T-helper 2 cell treated with Interferon-gamma antibody and Interleukin-4, amounts not matched to agents 5 μg/mL and 100 μg/mL, for 36 hours (primary cell): ENCODE measurements around the gene GRM7.
"Not testable (repeated sequence)": the region's sequence is repeated elsewhere in the genome, so short reads cannot be mapped to it uniquely, and the experiment has no call there.

ENCODE experiments used
- DNase-seq: peaks from one replicate; pipeline ENCODE4 v3.0.0; 2021; ENCODE audit warnings: low spot score
- H3K27ac Mint-ChIP-seq: one replicate; pipeline ENCODE4 v1.8.0; 2021; ENCODE audit warnings: mild to moderate bottlenecking, mixed read lengths
- H3K27me3 Mint-ChIP-seq: one replicate; pipeline ENCODE4 v1.8.0; 2021; ENCODE audit warnings: low read depth, mixed read lengths
- H3K36me3 Mint-ChIP-seq: one replicate; pipeline ENCODE4 v1.8.0; 2021; ENCODE audit warnings: low read depth, mixed read lengths
- H3K4me1 Mint-ChIP-seq: one replicate; pipeline ENCODE4 v1.8.0; 2021; ENCODE audit warnings: low read depth, mixed read lengths
- H3K4me3 Mint-ChIP-seq: one replicate; pipeline ENCODE4 v1.8.0; 2022; ENCODE audit warnings: mild to moderate bottlenecking, moderate library complexity, mixed read lengths
- H3K9me3 Mint-ChIP-seq: one replicate; pipeline ENCODE4 v1.8.0; 2021; ENCODE audit warnings: mixed read lengths

GRM7 gene

GRCh38 chr3:6915898-6916297 lies 55.0 kb downstream of the GRM7 start:
- DNase-seq: no peak

DNA sequence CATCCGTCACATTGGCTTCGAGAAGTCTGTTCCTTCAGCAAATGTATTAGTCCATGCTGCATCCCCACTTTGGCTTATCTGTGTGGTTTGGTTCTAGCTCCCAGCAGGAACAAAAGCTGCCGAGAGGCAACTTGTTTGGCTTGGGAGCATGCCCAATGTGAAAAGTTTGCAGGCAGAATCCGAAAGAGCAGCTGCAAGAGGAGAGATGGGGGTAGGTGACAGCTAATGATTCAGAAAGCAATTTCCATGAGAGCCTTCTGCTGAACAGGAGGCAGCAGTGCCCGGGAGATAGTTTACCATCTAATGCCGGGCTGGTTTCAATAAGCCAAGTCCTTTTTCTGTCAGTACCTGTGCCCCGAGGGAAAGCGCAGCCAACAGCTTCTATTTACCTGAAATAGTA lies 60.2 kb downstream of the GRM7 start:
- peaks cover 18% of the 10 kb centered on the region for H3K9me3 Mint-ChIP-seq
- no peak overlapping the region for H3K27ac Mint-ChIP-seq
- H3K36me3 Mint-ChIP-seq: no peaks in the 10 kb centered on the region
- no peak overlapping the region for H3K4me3 Mint-ChIP-seq
- H3K27me3 Mint-ChIP-seq: no peaks in the 10 kb centered on the region
- H3K4me1 Mint-ChIP-seq: no peaks in the 10 kb centered on the region
- DNase-seq: no peak

More at GRCh38 chr3:6915898-6916297, 55.0 kb downstream of the GRM7 start:
- Mint-ChIP-seq H3K4me1 (no peaks in the 10 kb centered on the region), H3K36me3 (no peaks in the 10 kb centered on the region), H3K27ac (no peak overlapping the region), H3K4me3 (no peak overlapping the region), H3K9me3 (peaks cover 19% of the 10 kb centered on the region), H3K27me3 (no peaks in the 10 kb centered on the region)

- Mint-ChIP-seq H3K4me1 (no peaks in the 10 kb centered on the region), H3K27me3 (no peaks in the 10 kb centered on the region), H3K9me3 (peaks cover 18% of the 10 kb centered on the region), H3K36me3 (no peaks in the 10 kb centered on the region), H3K4me3 (no peak overlapping the region), H3K27ac (no peak overlapping the region)
- DNase-seq: no peak
Observed at GRCh38 chr3:6921876-6922275, 61.0 kb downstream of the GRM7 start.

DNA sequence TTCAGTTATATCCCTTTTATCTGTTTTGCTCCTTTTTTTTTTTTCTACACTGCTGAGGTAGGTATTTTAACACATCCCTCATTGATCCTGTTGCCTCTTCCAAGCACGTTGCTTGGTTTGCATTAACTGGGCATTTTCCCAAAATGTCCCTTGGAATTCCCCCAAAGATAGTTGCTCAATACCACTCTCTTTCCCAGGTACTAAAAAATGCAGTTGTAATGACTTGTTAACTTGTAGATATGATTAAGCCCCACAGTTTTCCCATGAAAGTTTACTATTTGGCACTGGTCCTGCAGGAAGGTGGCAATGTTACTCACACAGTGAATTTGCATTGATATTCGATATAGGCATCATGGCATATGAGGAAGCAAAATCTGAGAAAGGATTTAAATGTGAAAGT lies 67.1 kb downstream of the GRM7 start:
- Mint-ChIP-seq H3K36me3 (no peaks in the 10 kb centered on the region), H3K4me3 (no peak overlapping the region), H3K9me3 (peaks cover 7% of the 10 kb centered on the region), H3K4me1 (no peaks in the 10 kb centered on the region), H3K27ac (no peak overlapping the region), H3K27me3 (no peaks in the 10 kb centered on the region)
- DNase-seq: no peak

- Mint-ChIP-seq H3K4me3 (no peak overlapping the region), H3K9me3 (peaks cover 7% of the 10 kb centered on the region), H3K27ac (no peak overlapping the region), H3K4me1 (no peaks in the 10 kb centered on the region), H3K27me3 (no peaks in the 10 kb centered on the region), H3K36me3 (no peaks in the 10 kb centered on the region)
- DNase-seq: no peak
Observed at GRCh38 chr3:6929918-6930317, 69.0 kb downstream of the GRM7 start.

- not testable (repeated sequence) for H3K9me3 Mint-ChIP-seq, DNase-seq, H3K36me3 Mint-ChIP-seq, H3K4me3 Mint-ChIP-seq, H3K27me3 Mint-ChIP-seq, H3K4me1 Mint-ChIP-seq, H3K27ac Mint-ChIP-seq
Observed at GRCh38 chr3:6935418-6935817, 74.5 kb downstream of the GRM7 start.

GRCh38 chr3:6935970-6936369 lies 75.1 kb downstream of the GRM7 start:
- no peaks in the 10 kb centered on the region for H3K36me3 Mint-ChIP-seq
- no peaks in the 10 kb centered on the region for H3K4me1 Mint-ChIP-seq
- no peak for DNase-seq
- H3K27ac Mint-ChIP-seq: no peak overlapping the region
- no peak overlapping the region for H3K4me3 Mint-ChIP-seq
- no peaks in the 10 kb centered on the region for H3K27me3 Mint-ChIP-seq
- H3K9me3 Mint-ChIP-seq: peaks cover 4% of the 10 kb centered on the region

GRCh38 chr3:6962801-6963200 lies 101.9 kb downstream of the GRM7 start:
- H3K4me3 Mint-ChIP-seq: no peak overlapping the region
- H3K9me3 Mint-ChIP-seq: peaks cover 6% of the 10 kb centered on the region
- no peaks in the 10 kb centered on the region for H3K4me1 Mint-ChIP-seq
- no peaks in the 10 kb centered on the region for H3K27me3 Mint-ChIP-seq
- H3K27ac Mint-ChIP-seq: no peak overlapping the region
- H3K36me3 Mint-ChIP-seq: no peaks in the 10 kb centered on the region
- DNase-seq: no peak

DNA sequence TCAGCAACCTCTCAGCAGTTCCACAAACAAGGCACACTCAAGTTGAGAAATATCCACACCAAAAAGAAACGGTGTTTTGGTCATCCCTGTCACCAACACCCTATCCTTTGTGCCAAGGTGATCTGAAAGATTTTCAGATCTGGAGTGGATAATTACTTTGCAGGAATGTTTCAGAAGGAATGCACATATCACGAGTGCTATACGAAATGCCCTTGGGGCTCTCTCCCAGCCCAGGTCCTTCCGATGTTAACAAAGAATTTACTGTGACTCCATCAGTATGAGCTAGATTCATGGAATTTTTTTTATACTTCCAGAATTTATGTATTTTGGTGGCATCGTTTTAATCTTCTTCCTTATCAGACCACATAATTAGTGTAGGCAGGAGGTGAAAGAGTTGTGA lies 105.0 kb downstream of the GRM7 start:
- H3K27ac Mint-ChIP-seq: no peak overlapping the region
- no peaks in the 10 kb centered on the region for H3K27me3 Mint-ChIP-seq
- no peaks in the 10 kb centered on the region for H3K36me3 Mint-ChIP-seq
- DNase-seq: no peak
- no peaks in the 10 kb centered on the region for H3K4me1 Mint-ChIP-seq
- H3K4me3 Mint-ChIP-seq: no peak overlapping the region
- H3K9me3 Mint-ChIP-seq: no peaks in the 10 kb centered on the region

- peaks cover 2% of the 10 kb centered on the region for H3K9me3 Mint-ChIP-seq
Observed at GRCh38 chr3:6971933-6972332, 111.0 kb downstream of the GRM7 start.

DNA sequence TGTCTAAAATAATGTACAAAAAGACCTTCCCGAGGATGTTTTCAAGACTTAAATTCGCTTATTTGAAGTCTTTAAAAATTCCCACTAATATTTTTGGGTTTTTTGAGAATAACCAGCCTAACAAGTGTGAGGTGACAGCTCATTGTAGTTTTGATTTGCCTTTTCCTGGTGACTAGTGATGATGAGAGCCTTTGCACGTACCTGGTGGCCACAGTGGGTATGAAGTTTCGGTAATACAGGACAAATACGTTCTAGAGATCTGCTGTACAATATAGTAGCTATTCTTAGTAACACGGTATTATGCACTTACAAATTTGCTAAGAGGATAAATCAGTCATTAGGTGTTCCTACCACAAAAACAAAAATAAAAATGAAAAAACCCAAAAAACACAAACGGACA lies 124.9 kb downstream of the GRM7 start:
- Mint-ChIP-seq H3K9me3 (peaks cover 41% of the 10 kb centered on the region), H3K27ac (no peak overlapping the region), H3K4me3 (no peak overlapping the region), H3K27me3 (no peaks in the 10 kb centered on the region), H3K36me3 (peaks cover 2% of the 10 kb centered on the region), H3K4me1 (no peaks in the 10 kb centered on the region)
- DNase-seq: no peak

More at GRCh38 chr3:6971933-6972332, 111.0 kb downstream of the GRM7 start:
- Mint-ChIP-seq H3K4me1 (no peaks in the 10 kb centered on the region), H3K36me3 (no peaks in the 10 kb centered on the region), H3K4me3 (no peak overlapping the region), H3K27me3 (no peaks in the 10 kb centered on the region), H3K27ac (no peak overlapping the region)
- no peak for DNase-seq

GRCh38 chr3:6989608-6990291 lies 128.8 kb downstream of the GRM7 start:
- H3K36me3 Mint-ChIP-seq: peaks cover 2% of the 10 kb centered on the region
- H3K9me3 Mint-ChIP-seq: peaks cover 42% of the 10 kb centered on the region
- H3K4me3 Mint-ChIP-seq: no peak overlapping the region
- no peak overlapping the region for H3K27ac Mint-ChIP-seq
- DNase-seq: no peak
- H3K4me1 Mint-ChIP-seq: no peaks in the 10 kb centered on the region
- H3K27me3 Mint-ChIP-seq: no peaks in the 10 kb centered on the region

DNA sequence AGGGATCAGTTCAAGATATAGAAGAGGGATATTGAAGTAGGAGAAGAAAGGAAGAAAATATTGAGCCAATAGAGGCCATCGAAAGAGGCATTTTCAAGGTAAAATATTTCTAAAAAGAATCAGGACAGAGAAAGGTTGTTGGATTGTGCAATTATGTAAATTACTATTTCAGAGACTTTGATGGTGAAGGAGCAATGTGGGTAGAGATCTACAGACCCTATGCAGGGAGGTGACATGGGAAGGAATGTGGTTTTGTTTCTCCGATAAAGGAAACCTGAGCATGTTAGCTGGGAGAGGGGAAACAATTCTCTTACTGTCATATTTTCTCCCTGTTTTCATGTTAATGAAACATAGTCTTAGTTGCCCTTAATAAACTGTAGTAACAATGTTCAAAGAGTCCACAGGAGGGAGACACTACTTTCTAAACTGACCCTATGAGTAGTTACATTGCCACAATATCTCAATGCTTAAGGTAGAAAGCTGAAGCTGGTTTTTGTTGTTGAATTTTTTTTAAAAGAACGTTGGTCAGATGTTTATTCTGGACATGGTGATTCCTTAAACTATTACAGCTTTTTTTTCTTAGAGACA lies 133.3 kb downstream of the GRM7 start:
- Mint-ChIP-seq H3K27ac (no peak overlapping the region), H3K9me3 (peaks cover 25% of the 10 kb centered on the region), H3K36me3 (no peaks in the 10 kb centered on the region), H3K4me1 (no peaks in the 10 kb centered on the region), H3K27me3 (no peaks in the 10 kb centered on the region), H3K4me3 (no peak overlapping the region)
- DNase-seq: no peak

GRCh38 chr3:7000501-7000900 lies 139.6 kb downstream of the GRM7 start:
- H3K27me3 Mint-ChIP-seq: no peaks in the 10 kb centered on the region
- DNase-seq: no peak
- no peaks in the 10 kb centered on the region for H3K4me1 Mint-ChIP-seq
- H3K27ac Mint-ChIP-seq: no peak overlapping the region
- no peak overlapping the region for H3K4me3 Mint-ChIP-seq
- H3K36me3 Mint-ChIP-seq: no peaks in the 10 kb centered on the region
- H3K9me3 Mint-ChIP-seq: peaks cover 20% of the 10 kb centered on the region

DNA sequence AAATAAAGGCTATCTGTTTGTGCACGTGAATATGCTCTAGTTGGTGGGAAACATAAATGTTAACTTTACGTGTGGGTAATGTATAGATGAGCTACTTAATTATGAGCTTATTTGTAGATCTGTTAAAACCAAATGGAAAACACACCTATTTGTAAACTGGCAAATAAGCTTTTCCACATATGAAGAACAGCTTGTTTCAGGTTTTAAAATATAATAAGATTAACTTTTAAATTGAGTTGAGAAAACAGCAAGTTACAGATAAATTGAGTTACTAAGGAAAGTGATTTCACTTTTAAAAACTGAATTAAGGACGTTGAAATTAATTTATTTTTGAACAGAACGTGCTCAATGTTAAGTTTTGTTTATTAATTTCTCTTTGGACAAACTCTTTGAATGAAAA lies 140.5 kb downstream of the GRM7 start:
- Mint-ChIP-seq H3K36me3 (no peaks in the 10 kb centered on the region), H3K27me3 (no peaks in the 10 kb centered on the region), H3K9me3 (peaks cover 20% of the 10 kb centered on the region), H3K4me1 (no peaks in the 10 kb centered on the region), H3K4me3 (no peak overlapping the region), H3K27ac (no peak overlapping the region)
- no peak for DNase-seq
